GM23338 (cell line): Measurements from ENCODE around the gene ATP8A2. TPM values are rescaled to one million over a fixed set of nuclear protein-coding genes. Genes with fewer than 3 reads are reported as not detected.

Experiments used
- ATAC-seq: fragments of 200-7000 bp; cut with Tn5 transposase; 3 replicates; pipeline ENCODE4 v1.9.1; 2020
- DNase-seq: peaks from one replicate; pipeline ENCODE4 v3.0.0-alpha.2; 2015; ENCODE audit warnings: low spot score
- H2AFZ ChIP-seq: fragments of 200-600 bp; sonication (generic); 2 replicates; pipeline ENCODE4 v1.8.0; 2016; ENCODE audit warnings: antibody characterized with exemption, mild to moderate bottlenecking, moderate library complexity
- H3F3A ChIP-seq: fragments of 200-600 bp; sonication (generic); replicated peaks from 2 replicates; pipeline ENCODE4 v1.8.0; 2017; ENCODE audit warnings: antibody characterized with exemption, mixed run types, low read depth
- H3K27ac ChIP-seq: fragments of 200-600 bp; sonication (generic); 2 replicates; pipeline ENCODE4 v1.6.1; 2016; ENCODE audit warnings: low read depth
- H3K27me3 ChIP-seq: fragments of 200-600 bp; sonication (generic); 2 replicates; pipeline ENCODE4 v1.8.0; 2016; ENCODE audit warnings: mild to moderate bottlenecking, mixed run types, moderate library complexity; ENCODE audit not compliant: insufficient read depth
- H3K36me3 ChIP-seq: fragments of 200-600 bp; sonication (generic); 2 replicates; pipeline ENCODE4 v1.8.0; 2016; ENCODE audit warnings: mild to moderate bottlenecking; ENCODE audit not compliant: insufficient read depth
- H3K4me1 ChIP-seq: fragments of 200-600 bp; sonication (generic); 2 replicates; pipeline ENCODE4 v1.8.0; 2016; ENCODE audit warnings: mild to moderate bottlenecking, moderate library complexity; ENCODE audit not compliant: insufficient read depth
- H3K4me2 ChIP-seq: fragments of 200-600 bp; sonication (generic); 2 replicates; pipeline ENCODE4 v1.7.1; 2017; ENCODE audit warnings: mixed run types
- H3K4me3 ChIP-seq: fragments of 200-600 bp; sonication (generic); 2 replicates; pipeline ENCODE4 v1.6.1; 2016; ENCODE audit warnings: mixed run types
- H3K79me2 ChIP-seq: fragments of 200-600 bp; sonication (generic); replicated peaks from 2 replicates; pipeline ENCODE4 v1.8.0; 2017; ENCODE audit warnings: mild to moderate bottlenecking; ENCODE audit not compliant: insufficient read depth
- H3K9me2 ChIP-seq: fragments of 200-600 bp; sonication (generic); 2 replicates; pipeline ENCODE4 v1.8.0; 2017; ENCODE audit not compliant: insufficient read depth
- H4K20me1 ChIP-seq: fragments of 200-600 bp; sonication (generic); replicated peaks from 2 replicates; pipeline ENCODE4 v1.8.0; 2017; ENCODE audit warnings: mild to moderate bottlenecking; ENCODE audit not compliant: insufficient read depth
- H3K27ac Mint-ChIP-seq: 2 replicates; pipeline ENCODE4 v1.8.0; 2020; ENCODE audit warnings: inconsistent platforms, mild to moderate bottlenecking, moderate library complexity, mixed read lengths
- H3K27me3 Mint-ChIP-seq: 3 replicates; pipeline ENCODE4 v1.8.0; 2022; ENCODE audit warnings: low read depth, mild to moderate bottlenecking, moderate library complexity, mixed read lengths, inconsistent platforms; ENCODE audit not compliant: insufficient read depth, poor library complexity
- H3K36me3 Mint-ChIP-seq: 3 replicates; pipeline ENCODE4 v1.8.0; 2021; ENCODE audit warnings: low read depth, mild to moderate bottlenecking, inconsistent platforms, moderate library complexity, mixed read lengths
- H3K4me1 Mint-ChIP-seq: 3 replicates; pipeline ENCODE4 v1.8.0; 2020; ENCODE audit warnings: mild to moderate bottlenecking, inconsistent platforms, mixed read lengths
- H3K4me3 Mint-ChIP-seq: 3 replicates; pipeline ENCODE4 v1.8.0; 2021; ENCODE audit warnings: moderate library complexity, mild to moderate bottlenecking, inconsistent platforms, mixed read lengths
- H3K9me3 Mint-ChIP-seq: 3 replicates; pipeline ENCODE4 v1.8.0; 2020; ENCODE audit warnings: moderate library complexity, mild to moderate bottlenecking, inconsistent platforms, mixed read lengths
- CREB1 ChIP-seq: fragments of 250-450 bp; sonication (Bioruptor Pico); IDR thresholded peaks from 2 replicates; pipeline ENCODE4 v1.5.0; 2020; ENCODE audit warnings: low read depth, mild to moderate bottlenecking, moderate library complexity
- EZH2phosphoT487 ChIP-seq: fragments of 200-600 bp; sonication (generic); IDR thresholded peaks from one replicate; pipeline ENCODE4 v1.8.1; 2018; ENCODE audit warnings: antibody characterized with exemption; ENCODE audit not compliant: unreplicated experiment
- JUNB ChIP-seq: IDR thresholded peaks from one replicate; pipeline ENCODE4 v1.6.1; 2016; ENCODE audit warnings: antibody characterized with exemption; ENCODE audit not compliant: unreplicated experiment
- NANOG ChIP-seq: IDR thresholded peaks from 2 replicates; pipeline ENCODE4 v1.6.1; 2016; ENCODE audit warnings: antibody characterized with exemption, borderline replicate concordance
- ZNF114 ChIP-seq: fragments of 250-450 bp; sonication (Bioruptor Pico); IDR thresholded peaks from 2 replicates; pipeline ENCODE4 v1.5.0; 2020; ENCODE audit warnings: mild to moderate bottlenecking, moderate library complexity
- ZNF331 ChIP-seq: fragments of 250-450 bp; sonication (Bioruptor Pico); IDR thresholded peaks from 2 replicates; pipeline ENCODE4 v1.5.0; 2020; ENCODE audit warnings: low read depth, mild to moderate bottlenecking, moderate library complexity
- polyA plus RNA-seq: library from polyadenylated mRNA; unstranded; fragments of >200 nt; fragmentation: Nextera tagmentation; extraction: Ambion mirVana; gene quantifications from 2 replicates; pipeline ENCODE4 v1.2.1, GENCODE V29; 2016
- total RNA-seq: library from RNA; depleted of rRNA; stranded (reverse); fragments of >200 nt; shearing (Covaris generic); gene quantifications from 2 replicates; pipeline ENCODE4 v1.2.3, GENCODE V29; 2014
- TF ChIP-seq, protein P1 (sequence below), 2 experiments: fragments of 200-600 bp in 1 of 2; sonication (generic) in 1 of 2; conservative IDR thresholded peaks; 2 replicates each; pipeline versions ENCODE4 v1.5.1 to v1.6.1; 2016 to 2017; ENCODE audit warnings: antibody characterized with exemption in 2 of 2, low read depth in 2 of 2, mild to moderate bottlenecking in 2 of 2, moderate library complexity in 1 of 2

Gene ATP8A2
- total and polyA plus RNA-seq, 2 experiments from 2014 or later = 5.7 to 8.8 TPM

DNA sequence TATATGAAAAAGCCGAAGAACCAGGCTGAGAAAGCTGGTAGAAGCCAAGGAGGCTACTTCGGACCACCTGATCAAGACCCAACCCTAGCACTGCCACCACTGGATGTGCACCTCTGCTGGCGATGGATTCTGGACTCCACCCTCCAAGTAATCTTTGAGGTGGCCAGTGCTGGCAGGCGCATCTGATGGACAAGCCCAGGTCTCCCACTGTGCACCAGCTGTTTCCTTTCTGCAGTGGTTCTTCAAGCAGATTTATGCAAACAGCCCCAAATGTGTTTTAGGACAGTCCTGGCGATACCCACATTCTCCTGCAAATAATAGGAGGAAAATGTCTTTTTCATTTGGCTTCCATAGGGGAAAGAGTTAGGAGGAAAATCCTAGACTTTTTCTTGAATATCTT, 507.7 kb downstream of the ATP8A2 start:
- H3K4me2 ChIP-seq = no peak overlapping the region
- ATAC-seq (no peak), DNase-seq (no peak)
- Mint-ChIP-seq H3K27me3 (peaks cover 5% of the 10 kb centered on the region), H3K9me3 (no peaks in the 10 kb centered on the region), H3K36me3 (no peaks in the 10 kb centered on the region), H3K27ac (no peak overlapping the region), H3K4me1 (peaks cover 38% of the 10 kb centered on the region), H3K4me3 (no peak overlapping the region)
- 0 out of 2 replicates have a peak, but pooled peaks cover 3% of the 10 kb centered on the region for H3K9me2 ChIP-seq
- no peaks in the 10 kb centered on the region for H3K36me3 ChIP-seq
- TF ChIP-seq CREB1 (CRISPR knock-in tag) = no peak
- TF ChIP-seq EZH2phosphoT487 = no peak
- no peaks in the 10 kb centered on the region for H3F3A ChIP-seq
- peaks cover 30% of the 10 kb centered on the region for H3K4me1 ChIP-seq
- H2AFZ ChIP-seq = no peak overlapping the region
- no peak overlapping the region for H3K4me3 ChIP-seq
- no peaks in the 10 kb centered on the region for H3K27me3 ChIP-seq
- H3K27ac ChIP-seq = no peak overlapping the region
- no peaks in the 10 kb centered on the region for H3K79me2 ChIP-seq
- no peaks in the 10 kb centered on the region for H4K20me1 ChIP-seq

DNA sequence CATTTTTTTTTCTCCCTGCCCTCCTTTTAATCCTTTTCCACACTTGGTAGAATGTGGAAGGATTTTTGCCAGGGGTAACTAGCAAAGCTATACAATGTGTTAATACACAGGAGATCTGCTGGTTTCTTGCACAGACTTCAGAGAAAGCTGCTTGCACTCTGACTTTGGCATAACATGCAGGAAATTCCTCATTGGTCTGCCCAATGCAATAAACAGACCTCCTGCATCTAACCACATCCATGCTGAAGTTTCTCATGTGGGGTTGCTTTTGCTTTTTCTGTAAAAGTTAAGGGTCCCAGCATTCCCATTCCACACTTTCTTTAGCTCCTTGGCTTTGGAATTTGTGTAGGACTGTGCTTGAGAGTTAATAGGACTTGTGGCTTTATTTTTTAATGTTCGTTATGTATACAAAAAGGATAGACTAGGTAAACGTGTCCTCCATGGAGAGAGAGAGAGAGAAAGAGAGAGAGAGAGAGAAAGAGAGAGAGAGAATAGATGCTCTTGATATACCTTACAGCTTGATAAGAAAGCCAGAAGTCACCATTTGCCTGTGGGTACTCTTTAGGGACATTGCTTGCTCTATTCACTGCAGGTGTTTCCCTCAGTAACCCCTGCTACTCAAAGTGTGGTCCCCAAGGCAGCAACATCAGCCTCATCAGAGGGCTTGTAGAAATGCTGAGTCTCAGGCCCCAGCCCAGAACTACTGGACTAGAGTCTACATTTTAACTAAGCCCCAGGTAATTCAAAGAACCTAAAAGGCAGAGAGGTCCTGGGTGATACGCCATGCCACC, 509.6 kb downstream of the ATP8A2 start:
- Histone ChIP-seq H3K27me3 (no peaks in the 10 kb centered on the region), H3K79me2 (no peaks in the 10 kb centered on the region), H3K36me3 (no peaks in the 10 kb centered on the region), H3K9me2 (0 out of 2 replicates have a peak, but pooled peaks cover 3% of the 10 kb centered on the region), H2AFZ (no peak overlapping the region), H3F3A (no peaks in the 10 kb centered on the region), H3K27ac (peak overlapping the region; percentile 39), H3K4me3 (no peak overlapping the region), H3K4me1 (peaks cover 28% of the 10 kb centered on the region), H3K4me2 (no peak overlapping the region; the same call in 1 of the 2 replicates), H4K20me1 (no peaks in the 10 kb centered on the region)
- Mint-ChIP-seq H3K36me3 (no peaks in the 10 kb centered on the region; the same call in 2 of the 3 replicates), H3K4me3 (no peak overlapping the region), H3K27me3 (peaks cover 6% of the 10 kb centered on the region), H3K9me3 (no peaks in the 10 kb centered on the region), H3K27ac (no peak overlapping the region), H3K4me1 (peaks cover 39% of the 10 kb centered on the region)
- no peak for DNase-seq
- TF ChIP-seq EZH2phosphoT487 (no peak), NANOG (no peak), JUNB (no peak), ZNF114 (CRISPR knock-in tag) (no peak), ZNF331 (CRISPR knock-in tag) (no peak), CREB1 (CRISPR knock-in tag) (no peak)
- TF ChIP-seq, protein P1, sequence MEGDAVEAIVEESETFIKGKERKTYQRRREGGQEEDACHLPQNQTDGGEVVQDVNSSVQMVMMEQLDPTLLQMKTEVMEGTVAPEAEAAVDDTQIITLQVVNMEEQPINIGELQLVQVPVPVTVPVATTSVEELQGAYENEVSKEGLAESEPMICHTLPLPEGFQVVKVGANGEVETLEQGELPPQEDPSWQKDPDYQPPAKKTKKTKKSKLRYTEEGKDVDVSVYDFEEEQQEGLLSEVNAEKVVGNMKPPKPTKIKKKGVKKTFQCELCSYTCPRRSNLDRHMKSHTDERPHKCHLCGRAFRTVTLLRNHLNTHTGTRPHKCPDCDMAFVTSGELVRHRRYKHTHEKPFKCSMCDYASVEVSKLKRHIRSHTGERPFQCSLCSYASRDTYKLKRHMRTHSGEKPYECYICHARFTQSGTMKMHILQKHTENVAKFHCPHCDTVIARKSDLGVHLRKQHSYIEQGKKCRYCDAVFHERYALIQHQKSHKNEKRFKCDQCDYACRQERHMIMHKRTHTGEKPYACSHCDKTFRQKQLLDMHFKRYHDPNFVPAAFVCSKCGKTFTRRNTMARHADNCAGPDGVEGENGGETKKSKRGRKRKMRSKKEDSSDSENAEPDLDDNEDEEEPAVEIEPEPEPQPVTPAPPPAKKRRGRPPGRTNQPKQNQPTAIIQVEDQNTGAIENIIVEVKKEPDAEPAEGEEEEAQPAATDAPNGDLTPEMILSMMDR (conservative IDR thresholded peaks at IDR 0.05; ENCODE audit: low read depth in 2 of 2) = no peak
- ATAC-seq = no peak; the same call in 1 of the 3 replicates
